Loucy (cell line): ENCODE results near the gene MYO18A.

ENCODE experiments used
- H2AFZ ChIP-seq: fragments of 200-600 bp; sonication (generic); 2 replicates; pipeline ENCODE4 v1.6.0; 2016; ENCODE audit warnings: antibody characterized with exemption, mild to moderate bottlenecking, low read length, moderate library complexity
- H3F3A ChIP-seq: fragments of 200-600 bp; 2 replicates; pipeline ENCODE4 v1.6.0; 2016; ENCODE audit warnings: antibody characterized with exemption, low read depth, mild to moderate bottlenecking
- H3K27me3 ChIP-seq: fragments of 200-600 bp; sonication (generic); 2 replicates; pipeline ENCODE4 v1.6.1; 2014; ENCODE audit warnings: low read length, mild to moderate bottlenecking; ENCODE audit not compliant: insufficient read depth, poor library complexity, severe bottlenecking
- H3K36me3 ChIP-seq: fragments of 200-600 bp; sonication (generic); 2 replicates; pipeline ENCODE4 v1.6.1; 2016; ENCODE audit warnings: low read length; ENCODE audit not compliant: insufficient read depth
- H3K4me1 ChIP-seq: fragments of 200-600 bp; sonication (generic); 2 replicates; pipeline ENCODE4 v1.5.1; 2014; ENCODE audit warnings: low read length, mild to moderate bottlenecking; ENCODE audit not compliant: insufficient read depth, poor library complexity, severe bottlenecking
- H3K4me2 ChIP-seq: fragments of 200-600 bp; sonication (generic); 2 replicates; pipeline ENCODE4 v1.6.0; 2014; ENCODE audit warnings: antibody characterized with exemption, low read length, low read depth, mild to moderate bottlenecking; ENCODE audit not compliant: poor library complexity, severe bottlenecking
- H3K4me3 ChIP-seq: fragments of 200-600 bp; sonication (generic); 2 replicates; pipeline ENCODE4 v1.5.1; 2014; ENCODE audit warnings: low read length, mild to moderate bottlenecking, mixed read lengths; ENCODE audit not compliant: poor library complexity, severe bottlenecking
- H3K79me2 ChIP-seq: fragments of 200-600 bp; sonication (generic); 2 replicates; pipeline ENCODE4 v1.6.1; 2014; ENCODE audit warnings: low read length; ENCODE audit not compliant: insufficient read depth
- H3K9ac ChIP-seq: fragments of 200-600 bp; sonication (generic); 2 replicates; pipeline ENCODE4 v1.6.0; 2014; ENCODE audit warnings: mild to moderate bottlenecking, low read depth, low read length, moderate library complexity; ENCODE audit not compliant: poor library complexity, severe bottlenecking
- H3K9me2 ChIP-seq: fragments of 200-600 bp; sonication (generic); replicated peaks from 2 replicates; pipeline ENCODE4 v1.6.1; 2016; ENCODE audit warnings: low read depth, low read length, mixed read lengths
- H3K9me3 ChIP-seq: fragments of 200-600 bp; sonication (generic); 2 replicates; pipeline ENCODE4 v1.6.1; 2014; ENCODE audit warnings: mild to moderate bottlenecking, antibody characterized with exemption, low read length, low read depth; ENCODE audit not compliant: insufficient read depth
- H4K20me1 ChIP-seq: fragments of 200-600 bp; sonication (generic); 2 replicates; pipeline ENCODE4 v1.6.0; 2014; ENCODE audit warnings: antibody characterized with exemption, low read length, mild to moderate bottlenecking; ENCODE audit not compliant: insufficient read depth, poor library complexity, severe bottlenecking
- CTCF ChIP-seq: fragments of 200-600 bp; sonication (generic); conservative IDR thresholded peaks from 2 replicates; pipeline ENCODE4 v1.5.1; 2014; ENCODE audit warnings: mild to moderate bottlenecking, antibody characterized with exemption, low read length
- EZH2phosphoT487 ChIP-seq: fragments of 200-600 bp; IDR thresholded peaks from 2 replicates; pipeline ENCODE4 v1.6.1; 2018; ENCODE audit warnings: antibody characterized with exemption, mild to moderate bottlenecking, moderate library complexity, borderline replicate concordance

Gene MYO18A

GRCh38 chr17:29160253-29160652, 19.9 kb downstream of the MYO18A start:
- TF ChIP-seq CTCF (no peak), EZH2phosphoT487 (no peak)
- H3K9me3 ChIP-seq = no peaks in the 10 kb centered on the region
- H3K4me2 ChIP-seq = no peak overlapping the region
- H3K4me1 ChIP-seq = peaks cover 20% of the 10 kb centered on the region
- no peak overlapping the region for H2AFZ ChIP-seq
- no peak overlapping the region for H3K9ac ChIP-seq
- no peaks in the 10 kb centered on the region for H3F3A ChIP-seq
- H3K36me3 ChIP-seq = no peaks in the 10 kb centered on the region
- no peaks in the 10 kb centered on the region for H4K20me1 ChIP-seq
- H3K27me3 ChIP-seq = no peaks in the 10 kb centered on the region
- no peaks in the 10 kb centered on the region for H3K79me2 ChIP-seq
- H3K4me3 ChIP-seq = no peak overlapping the region
- no peaks in the 10 kb centered on the region for H3K9me2 ChIP-seq

GRCh38 chr17:29159306-29159860, 20.8 kb downstream of the MYO18A start:
- Histone ChIP-seq H4K20me1 (no peaks in the 10 kb centered on the region), H3K27me3 (no peaks in the 10 kb centered on the region), H3K4me2 (no peak overlapping the region), H3K79me2 (no peaks in the 10 kb centered on the region), H3K9ac (no peak overlapping the region), H3K36me3 (no peaks in the 10 kb centered on the region), H3K9me2 (no peaks in the 10 kb centered on the region), H3K4me3 (no peak overlapping the region), H2AFZ (no peak overlapping the region), H3K4me1 (peaks cover 28% of the 10 kb centered on the region), H3K9me3 (no peaks in the 10 kb centered on the region), H3F3A (no peaks in the 10 kb centered on the region)
- TF ChIP-seq EZH2phosphoT487 (no peak), CTCF (no peak)

GRCh38 chr17:29158488-29159275, 21.5 kb downstream of the MYO18A start:
- H3K79me2 ChIP-seq = no peaks in the 10 kb centered on the region
- H3K4me2 ChIP-seq = no peak overlapping the region
- H3K36me3 ChIP-seq = no peaks in the 10 kb centered on the region
- TF ChIP-seq EZH2phosphoT487 (no peak), CTCF (no peak)
- H2AFZ ChIP-seq = no peak overlapping the region
- H3K27me3 ChIP-seq = no peaks in the 10 kb centered on the region
- no peaks in the 10 kb centered on the region for H3F3A ChIP-seq
- H3K4me1 ChIP-seq = peaks cover 34% of the 10 kb centered on the region
- H3K4me3 ChIP-seq = no peak overlapping the region
- no peak overlapping the region for H3K9ac ChIP-seq
- no peaks in the 10 kb centered on the region for H4K20me1 ChIP-seq
- H3K9me3 ChIP-seq = no peaks in the 10 kb centered on the region
- H3K9me2 ChIP-seq = no peaks in the 10 kb centered on the region
